ENCODE measurements around the gene SLC6A3. TPM values are rescaled to one million over a fixed set of nuclear protein-coding genes. Genes with fewer than 3 reads are reported as not detected.
A peak's percentile ranks its signal among the peaks of the same experiment; 100 is the strongest.

SLC6A3 gene
- total and polyA plus RNA-seq, 2 of the 13 experiments (the other 11 are each of a cell fraction or from before 2014, with no cell fraction given), result 0.01 TPM; not detected in 1

GRCh38 chr5:1400211-1400855 lies 44.9 kb downstream of the SLC6A3 start (continued):
- TF ChIP-seq, protein P1, sequence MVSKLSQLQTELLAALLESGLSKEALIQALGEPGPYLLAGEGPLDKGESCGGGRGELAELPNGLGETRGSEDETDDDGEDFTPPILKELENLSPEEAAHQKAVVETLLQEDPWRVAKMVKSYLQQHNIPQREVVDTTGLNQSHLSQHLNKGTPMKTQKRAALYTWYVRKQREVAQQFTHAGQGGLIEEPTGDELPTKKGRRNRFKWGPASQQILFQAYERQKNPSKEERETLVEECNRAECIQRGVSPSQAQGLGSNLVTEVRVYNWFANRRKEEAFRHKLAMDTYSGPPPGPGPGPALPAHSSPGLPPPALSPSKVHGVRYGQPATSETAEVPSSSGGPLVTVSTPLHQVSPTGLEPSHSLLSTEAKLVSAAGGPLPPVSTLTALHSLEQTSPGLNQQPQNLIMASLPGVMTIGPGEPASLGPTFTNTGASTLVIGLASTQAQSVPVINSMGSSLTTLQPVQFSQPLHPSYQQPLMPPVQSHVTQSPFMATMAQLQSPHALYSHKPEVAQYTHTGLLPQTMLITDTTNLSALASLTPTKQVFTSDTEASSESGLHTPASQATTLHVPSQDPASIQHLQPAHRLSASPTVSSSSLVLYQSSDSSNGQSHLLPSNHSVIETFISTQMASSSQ (IDR thresholded peaks at IDR 0.05; ENCODE audit: low read depth), result no peak
- TF ChIP-seq, protein P1 (CRISPR knock-in tag; IDR thresholded peaks at IDR 0.05; ENCODE audit: borderline replicate concordance), result no peak
- TF ChIP-seq ZNF746 (CRISPR knock-in tag; IDR thresholded peaks at IDR 0.05), result no peak
- TF ChIP-seq ZNF775 (CRISPR knock-in tag; IDR thresholded peaks at IDR 0.05; ENCODE audit: borderline replicate concordance), result no peak

- no peak for DNase-seq (ENCODE audit: low spot score)
- no peak overlapping the region for H3K4me3 ChIP-seq (replicated peaks in 1 of 3; ENCODE audit: insufficient read depth in 1 of 3, low read depth in 2 of 3, low read length in 3 of 3)
- POLR2A ChIA-PET, result no interaction called here
- in situ Hi-C loops (cut with HindIII; ENCODE audit: extremely low pct_ligation_motif_present, low pct_unique_long_range_greater_than_20kb) (no loop called here), intact Hi-C loops (cut with micrococcal nuclease; ENCODE audit: unreplicated experiment) (no loop called here)
- H3K36me3 ChIP-seq (replicated peaks in 1 of 2; ENCODE audit: control insufficient read depth in 1 of 2, insufficient read depth in 2 of 2, low read length in 2 of 2), result no peaks in the 10 kb centered on the region
- no peaks in the 10 kb centered on the region for H3K79me2 ChIP-seq (ENCODE audit: insufficient read depth, low read length)
- BruUV-seq (replicated peaks), result no TSS peak
- H3K4me1 ChIP-seq (ENCODE audit: insufficient read depth, low read length), result no peaks in the 10 kb centered on the region
- H3K9me3 ChIP-seq (ENCODE audit: low read length), result no peaks in the 10 kb centered on the region
- no peak overlapping the region for H2AFZ ChIP-seq (ENCODE audit: low read length)
- no peaks in the 10 kb centered on the region for H4K20me1 ChIP-seq (ENCODE audit: insufficient read depth, low read length)
- peak; percentile 52 for TF ChIP-seq ATF7 (IDR thresholded peaks at IDR 0.05)
- no peak for TF ChIP-seq ATF7 (CRISPR knock-in tag; IDR thresholded peaks at IDR 0.05)
- TF ChIP-seq KLF9 (CRISPR knock-in tag; IDR thresholded peaks at IDR 0.05; ENCODE audit: low read depth), result no peak
- no peak for TF ChIP-seq RFX5 (IDR thresholded peaks at IDR 0.05; ENCODE audit: low read depth, low read length)
- peak; percentile 74 for TF ChIP-seq CREB1 (IDR thresholded peaks at IDR 0.05)
- TF ChIP-seq CREB1 (CRISPR knock-in tag; IDR thresholded peaks at IDR 0.05), result no peak
- H3K27ac ChIP-seq (ENCODE audit: extremely low read length, insufficient read depth, low read length), result no peak overlapping the region
- no peak overlapping the region for H3K4me2 ChIP-seq (ENCODE audit: low read depth, low read length)
- CTCF ChIA-PET (ENCODE audit: low intra/inter-chr PET ratio, low total read pairs), result no interaction called here
- no peak overlapping the region for H3K9ac ChIP-seq (ENCODE audit: insufficient read depth, low read depth, low read length)
- WGBS (ENCODE audit: low lambda C conversion rate), result 35% methylated on average over 4 of the region's 11 CpGs
- ATAC-seq, result peak; percentile 41
- peaks cover 17 to 88% of the 10 kb centered on the region in 2 experiments for H3K27me3 ChIP-seq (ENCODE audit: control insufficient read depth in 1 of 2, insufficient read depth in 2 of 2, low read length in 2 of 2)
- FAIRE-seq, result no peak
Observed at GRCh38 chr5:1399737-1400136, 45.5 kb downstream of the SLC6A3 start.
